Measurements from ENCODE around the gene GALNT12.

DNA sequence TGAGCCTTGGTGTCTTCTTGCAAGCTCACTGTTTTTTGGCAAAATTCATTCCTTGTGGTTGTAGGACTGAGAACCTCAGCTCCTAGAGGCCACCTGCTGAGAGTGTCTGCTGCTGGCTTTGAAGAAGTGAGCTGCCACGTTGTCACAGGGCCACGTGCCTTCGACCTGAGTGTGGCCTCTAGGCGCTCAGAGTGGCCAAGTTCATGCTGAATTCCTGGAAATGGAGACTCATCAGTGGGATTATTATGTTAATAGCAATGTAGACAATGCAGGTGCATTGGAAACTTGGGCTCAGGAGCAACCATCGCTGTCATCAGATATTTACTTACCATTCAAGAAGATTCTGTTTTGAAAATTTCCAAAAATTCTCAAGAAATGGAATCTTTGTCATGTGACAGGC, 52.5 kb downstream of the GALNT12 start:
- TF ChIP-seq, protein P1, sequence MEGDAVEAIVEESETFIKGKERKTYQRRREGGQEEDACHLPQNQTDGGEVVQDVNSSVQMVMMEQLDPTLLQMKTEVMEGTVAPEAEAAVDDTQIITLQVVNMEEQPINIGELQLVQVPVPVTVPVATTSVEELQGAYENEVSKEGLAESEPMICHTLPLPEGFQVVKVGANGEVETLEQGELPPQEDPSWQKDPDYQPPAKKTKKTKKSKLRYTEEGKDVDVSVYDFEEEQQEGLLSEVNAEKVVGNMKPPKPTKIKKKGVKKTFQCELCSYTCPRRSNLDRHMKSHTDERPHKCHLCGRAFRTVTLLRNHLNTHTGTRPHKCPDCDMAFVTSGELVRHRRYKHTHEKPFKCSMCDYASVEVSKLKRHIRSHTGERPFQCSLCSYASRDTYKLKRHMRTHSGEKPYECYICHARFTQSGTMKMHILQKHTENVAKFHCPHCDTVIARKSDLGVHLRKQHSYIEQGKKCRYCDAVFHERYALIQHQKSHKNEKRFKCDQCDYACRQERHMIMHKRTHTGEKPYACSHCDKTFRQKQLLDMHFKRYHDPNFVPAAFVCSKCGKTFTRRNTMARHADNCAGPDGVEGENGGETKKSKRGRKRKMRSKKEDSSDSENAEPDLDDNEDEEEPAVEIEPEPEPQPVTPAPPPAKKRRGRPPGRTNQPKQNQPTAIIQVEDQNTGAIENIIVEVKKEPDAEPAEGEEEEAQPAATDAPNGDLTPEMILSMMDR (tag by site-specific recombination; IDR thresholded peaks at IDR 0.05), result no peak
- TF ChIP-seq, protein P2, sequence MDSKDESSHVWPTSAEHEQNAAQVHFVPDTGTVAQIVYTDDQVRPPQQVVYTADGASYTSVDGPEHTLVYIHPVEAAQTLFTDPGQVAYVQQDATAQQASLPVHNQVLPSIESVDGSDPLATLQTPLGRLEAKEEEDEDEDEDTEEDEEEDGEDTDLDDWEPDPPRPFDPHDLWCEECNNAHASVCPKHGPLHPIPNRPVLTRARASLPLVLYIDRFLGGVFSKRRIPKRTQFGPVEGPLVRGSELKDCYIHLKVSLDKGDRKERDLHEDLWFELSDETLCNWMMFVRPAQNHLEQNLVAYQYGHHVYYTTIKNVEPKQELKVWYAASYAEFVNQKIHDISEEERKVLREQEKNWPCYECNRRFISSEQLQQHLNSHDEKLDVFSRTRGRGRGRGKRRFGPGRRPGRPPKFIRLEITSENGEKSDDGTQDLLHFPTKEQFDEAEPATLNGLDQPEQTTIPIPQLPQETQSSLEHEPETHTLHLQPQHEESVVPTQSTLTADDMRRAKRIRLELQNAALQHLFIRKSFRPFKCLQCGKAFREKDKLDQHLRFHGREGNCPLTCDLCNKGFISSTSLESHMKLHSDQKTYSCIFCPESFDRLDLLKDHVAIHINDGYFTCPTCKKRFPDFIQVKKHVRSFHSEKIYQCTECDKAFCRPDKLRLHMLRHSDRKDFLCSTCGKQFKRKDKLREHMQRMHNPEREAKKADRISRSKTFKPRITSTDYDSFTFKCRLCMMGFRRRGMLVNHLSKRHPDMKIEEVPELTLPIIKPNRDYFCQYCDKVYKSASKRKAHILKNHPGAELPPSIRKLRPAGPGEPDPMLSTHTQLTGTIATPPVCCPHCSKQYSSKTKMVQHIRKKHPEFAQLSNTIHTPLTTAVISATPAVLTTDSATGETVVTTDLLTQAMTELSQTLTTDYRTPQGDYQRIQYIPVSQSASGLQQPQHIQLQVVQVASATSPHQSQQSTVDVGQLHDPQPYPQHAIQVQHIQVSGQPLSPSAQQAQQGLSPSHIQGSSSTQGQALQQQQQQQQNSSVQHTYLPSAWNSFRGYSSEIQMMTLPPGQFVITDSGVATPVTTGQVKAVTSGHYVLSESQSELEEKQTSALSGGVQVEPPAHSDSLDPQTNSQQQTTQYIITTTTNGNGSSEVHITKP (tag by site-specific recombination; IDR thresholded peaks at IDR 0.05), result no peak
- TF ChIP-seq, protein P3, sequence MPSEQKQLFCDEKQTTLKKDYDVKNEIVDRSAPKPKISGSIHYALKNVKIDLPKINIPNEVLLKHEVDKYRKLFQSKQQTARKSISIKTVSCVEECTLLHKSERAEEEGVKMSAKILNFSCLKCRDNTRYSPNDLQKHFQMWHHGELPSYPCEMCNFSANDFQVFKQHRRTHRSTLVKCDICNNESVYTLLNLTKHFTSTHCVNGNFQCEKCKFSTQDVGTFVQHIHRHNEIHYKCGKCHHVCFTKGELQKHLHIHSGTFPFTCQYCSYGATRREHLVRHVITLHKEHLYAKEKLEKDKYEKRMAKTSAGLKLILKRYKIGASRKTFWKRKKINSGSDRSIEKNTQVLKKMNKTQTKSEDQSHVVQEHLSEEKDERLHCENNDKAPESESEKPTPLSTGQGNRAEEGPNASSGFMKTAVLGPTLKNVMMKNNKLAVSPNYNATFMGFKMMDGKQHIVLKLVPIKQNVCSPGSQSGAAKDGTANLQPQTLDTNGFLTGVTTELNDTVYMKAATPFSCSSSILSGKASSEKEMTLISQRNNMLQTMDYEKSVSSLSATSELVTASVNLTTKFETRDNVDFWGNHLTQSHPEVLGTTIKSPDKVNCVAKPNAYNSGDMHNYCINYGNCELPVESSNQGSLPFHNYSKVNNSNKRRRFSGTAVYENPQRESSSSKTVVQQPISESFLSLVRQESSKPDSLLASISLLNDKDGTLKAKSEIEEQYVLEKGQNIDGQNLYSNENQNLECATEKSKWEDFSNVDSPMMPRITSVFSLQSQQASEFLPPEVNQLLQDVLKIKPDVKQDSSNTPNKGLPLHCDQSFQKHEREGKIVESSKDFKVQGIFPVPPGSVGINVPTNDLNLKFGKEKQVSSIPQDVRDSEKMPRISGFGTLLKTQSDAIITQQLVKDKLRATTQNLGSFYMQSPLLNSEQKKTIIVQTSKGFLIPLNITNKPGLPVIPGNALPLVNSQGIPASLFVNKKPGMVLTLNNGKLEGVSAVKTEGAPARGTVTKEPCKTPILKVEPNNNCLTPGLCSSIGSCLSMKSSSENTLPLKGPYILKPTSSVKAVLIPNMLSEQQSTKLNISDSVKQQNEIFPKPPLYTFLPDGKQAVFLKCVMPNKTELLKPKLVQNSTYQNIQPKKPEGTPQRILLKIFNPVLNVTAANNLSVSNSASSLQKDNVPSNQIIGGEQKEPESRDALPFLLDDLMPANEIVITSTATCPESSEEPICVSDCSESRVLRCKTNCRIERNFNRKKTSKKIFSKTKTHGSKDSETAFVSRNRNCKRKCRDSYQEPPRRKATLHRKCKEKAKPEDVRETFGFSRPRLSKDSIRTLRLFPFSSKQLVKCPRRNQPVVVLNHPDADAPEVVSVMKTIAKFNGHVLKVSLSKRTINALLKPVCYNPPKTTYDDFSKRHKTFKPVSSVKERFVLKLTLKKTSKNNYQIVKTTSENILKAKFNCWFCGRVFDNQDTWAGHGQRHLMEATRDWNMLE (tag by site-specific recombination; conservative IDR thresholded peaks at IDR 0.05; ENCODE audit: low read depth), result no peak
- TF ChIP-seq, protein P4, sequence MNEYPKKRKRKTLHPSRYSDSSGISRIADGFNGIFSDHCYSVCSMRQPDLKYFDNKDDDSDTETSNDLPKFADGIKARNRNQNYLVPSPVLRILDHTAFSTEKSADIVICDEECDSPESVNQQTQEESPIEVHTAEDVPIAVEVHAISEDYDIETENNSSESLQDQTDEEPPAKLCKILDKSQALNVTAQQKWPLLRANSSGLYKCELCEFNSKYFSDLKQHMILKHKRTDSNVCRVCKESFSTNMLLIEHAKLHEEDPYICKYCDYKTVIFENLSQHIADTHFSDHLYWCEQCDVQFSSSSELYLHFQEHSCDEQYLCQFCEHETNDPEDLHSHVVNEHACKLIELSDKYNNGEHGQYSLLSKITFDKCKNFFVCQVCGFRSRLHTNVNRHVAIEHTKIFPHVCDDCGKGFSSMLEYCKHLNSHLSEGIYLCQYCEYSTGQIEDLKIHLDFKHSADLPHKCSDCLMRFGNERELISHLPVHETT (tag by site-specific recombination; IDR thresholded peaks at IDR 0.05), result no peak
- no peak for TF ChIP-seq ZNF549 (tag by site-specific recombination; IDR thresholded peaks at IDR 0.05)
- no peak for TF ChIP-seq ZNF48 (tag by site-specific recombination; IDR thresholded peaks at IDR 0.05)
- TF ChIP-seq KLF16 (tag by site-specific recombination; IDR thresholded peaks at IDR 0.05), result no peak
- TF ChIP-seq ZNF155 (tag by site-specific recombination; IDR thresholded peaks at IDR 0.05), result no peak
- TF ChIP-seq, protein P5, sequence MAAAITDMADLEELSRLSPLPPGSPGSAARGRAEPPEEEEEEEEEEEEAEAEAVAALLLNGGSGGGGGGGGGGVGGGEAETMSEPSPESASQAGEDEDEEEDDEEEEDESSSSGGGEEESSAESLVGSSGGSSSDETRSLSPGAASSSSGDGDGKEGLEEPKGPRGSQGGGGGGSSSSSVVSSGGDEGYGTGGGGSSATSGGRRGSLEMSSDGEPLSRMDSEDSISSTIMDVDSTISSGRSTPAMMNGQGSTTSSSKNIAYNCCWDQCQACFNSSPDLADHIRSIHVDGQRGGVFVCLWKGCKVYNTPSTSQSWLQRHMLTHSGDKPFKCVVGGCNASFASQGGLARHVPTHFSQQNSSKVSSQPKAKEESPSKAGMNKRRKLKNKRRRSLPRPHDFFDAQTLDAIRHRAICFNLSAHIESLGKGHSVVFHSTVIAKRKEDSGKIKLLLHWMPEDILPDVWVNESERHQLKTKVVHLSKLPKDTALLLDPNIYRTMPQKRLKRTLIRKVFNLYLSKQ (tag by site-specific recombination; IDR thresholded peaks at IDR 0.05; ENCODE audit: borderline replicate concordance), result no peak
- no peak for TF ChIP-seq ZNF423 (tag by site-specific recombination; IDR thresholded peaks at IDR 0.05)
- TF ChIP-seq IKZF3 (tag by site-specific recombination; IDR thresholded peaks at IDR 0.05), result no peak
- TF ChIP-seq ZBTB1 (tag by site-specific recombination; IDR thresholded peaks at IDR 0.05), result no peak
- no peak for TF ChIP-seq ZNF530 (tag by site-specific recombination; IDR thresholded peaks at IDR 0.05; ENCODE audit: low read depth)

Data from HEK293 (cell line).